Measurements from ENCODE around the gene HTR1B. TPM values are rescaled to one million over a fixed set of nuclear protein-coding genes. Genes with fewer than 3 reads are reported as not detected.

Gene HTR1B
- polyA plus RNA-seq, 1 donor from 2014 or later: not detected

- no peaks in the 10 kb centered on the region for H3K36me3 Mint-ChIP-seq
- peaks cover 0 to 3% (median 0%) of the 10 kb centered on the region in 3 donors for H3K9me3 Mint-ChIP-seq
- peak overlapping the region in 2 of 4 donors; percentile 20 to 37 for H3K4me3 Mint-ChIP-seq
- no peak overlapping the region for H3K27ac Mint-ChIP-seq
- peaks cover 44% of the 10 kb centered on the region for H3K27me3 Mint-ChIP-seq
- peaks cover 8 to 20% (median 15%) of the 10 kb centered on the region in 3 donors for H3K4me1 Mint-ChIP-seq
Observed at GRCh38 chr6:77463861-77464494, 687 bp upstream of the HTR1B start.

- Mint-ChIP-seq H3K27me3 (peaks cover 46% of the 10 kb centered on the region), H3K4me1 (peaks cover 8 to 20% (median 15%) of the 10 kb centered on the region in 3 donors), H3K4me3 (peak overlapping the region; percentile 37 to 85 (median 65)), H3K9me3 (peaks cover 0 to 3% (median 0%) of the 10 kb centered on the region in 3 donors), H3K27ac (peak overlapping the region in 1 of 3 donors; percentile 53), H3K36me3 (no peaks in the 10 kb centered on the region)
Observed at GRCh38 chr6:77462359-77463307, 658 bp downstream of the HTR1B start.

GRCh38 chr6:77461796-77462195, 1.5 kb downstream of the HTR1B start:
- H3K9me3 Mint-ChIP-seq: peaks cover 0 to 3% (median 0%) of the 10 kb centered on the region in 3 donors
- no peak overlapping the region for H3K4me3 Mint-ChIP-seq
- H3K27me3 Mint-ChIP-seq: peaks cover 45% of the 10 kb centered on the region
- H3K27ac Mint-ChIP-seq: no peak overlapping the region
- no peaks in the 10 kb centered on the region for H3K36me3 Mint-ChIP-seq
- peaks cover 8 to 20% (median 15%) of the 10 kb centered on the region in 3 donors for H3K4me1 Mint-ChIP-seq

GRCh38 chr6:77458421-77458820, 4.9 kb downstream of the HTR1B start:
- Mint-ChIP-seq H3K27me3 (peaks cover 26% of the 10 kb centered on the region), H3K36me3 (no peaks in the 10 kb centered on the region), H3K9me3 (peaks cover 0 to 3% (median 0%) of the 10 kb centered on the region in 3 donors), H3K4me1 (peaks cover 5 to 11% (median 6%) of the 10 kb centered on the region in 3 donors), H3K4me3 (no peak overlapping the region), H3K27ac (no peak overlapping the region)

GRCh38 chr6:77457720-77458349, 5.5 kb downstream of the HTR1B start:
- Mint-ChIP-seq H3K4me1 (peaks cover 3 to 8% (median 5%) of the 10 kb centered on the region in 3 donors), H3K27ac (no peak overlapping the region), H3K36me3 (no peaks in the 10 kb centered on the region), H3K4me3 (no peak overlapping the region), H3K9me3 (peaks cover 0 to 3% (median 0%) of the 10 kb centered on the region in 3 donors), H3K27me3 (peaks cover 21% of the 10 kb centered on the region)

- Mint-ChIP-seq H3K9me3 (no peaks in the 10 kb centered on the region), H3K4me3 (no peak overlapping the region), H3K27ac (no peak overlapping the region), H3K4me1 (no peaks in the 10 kb centered on the region), H3K36me3 (no peaks in the 10 kb centered on the region), H3K27me3 (peaks cover 9% of the 10 kb centered on the region)
Observed at GRCh38 chr6:77456531-77457248, 6.6 kb downstream of the HTR1B start.

GRCh38 chr6:77455271-77455670, 8.0 kb downstream of the HTR1B start:
- no peak overlapping the region for H3K27ac Mint-ChIP-seq
- H3K9me3 Mint-ChIP-seq: no peaks in the 10 kb centered on the region
- H3K27me3 Mint-ChIP-seq: peaks cover 6% of the 10 kb centered on the region
- H3K36me3 Mint-ChIP-seq: no peaks in the 10 kb centered on the region
- no peaks in the 10 kb centered on the region for H3K4me1 Mint-ChIP-seq
- H3K4me3 Mint-ChIP-seq: no peak overlapping the region

- Mint-ChIP-seq H3K4me3 (no peak overlapping the region), H3K27ac (no peak overlapping the region), H3K9me3 (no peaks in the 10 kb centered on the region), H3K36me3 (no peaks in the 10 kb centered on the region), H3K4me1 (no peaks in the 10 kb centered on the region), H3K27me3 (peaks cover 4% of the 10 kb centered on the region)
Observed at GRCh38 chr6:77454386-77454785, 8.9 kb downstream of the HTR1B start.

- no peak overlapping the region for H3K4me3 Mint-ChIP-seq
- no peaks in the 10 kb centered on the region for H3K9me3 Mint-ChIP-seq
- no peak overlapping the region for H3K27ac Mint-ChIP-seq
- H3K36me3 Mint-ChIP-seq: no peaks in the 10 kb centered on the region
- H3K27me3 Mint-ChIP-seq: peaks cover 1% of the 10 kb centered on the region
- no peaks in the 10 kb centered on the region for H3K4me1 Mint-ChIP-seq
Observed at GRCh38 chr6:77451466-77451865, 11.8 kb downstream of the HTR1B start.

- Mint-ChIP-seq H3K4me3 (no peak overlapping the region), H3K36me3 (no peaks in the 10 kb centered on the region), H3K4me1 (no peaks in the 10 kb centered on the region), H3K9me3 (no peaks in the 10 kb centered on the region), H3K27ac (no peak overlapping the region), H3K27me3 (peaks cover 1% of the 10 kb centered on the region)
Observed at GRCh38 chr6:77450924-77451323, 12.4 kb downstream of the HTR1B start.

- no peaks in the 10 kb centered on the region for H3K27me3 Mint-ChIP-seq
- H3K4me1 Mint-ChIP-seq: no peaks in the 10 kb centered on the region
- H3K4me3 Mint-ChIP-seq: no peak overlapping the region
- no peaks in the 10 kb centered on the region for H3K36me3 Mint-ChIP-seq
- no peak overlapping the region for H3K27ac Mint-ChIP-seq
- H3K9me3 Mint-ChIP-seq: no peaks in the 10 kb centered on the region
Observed at GRCh38 chr6:77448546-77448945, 14.7 kb downstream of the HTR1B start.

- H3K9me3 Mint-ChIP-seq: no peaks in the 10 kb centered on the region
- H3K27me3 Mint-ChIP-seq: no peaks in the 10 kb centered on the region
- H3K4me3 Mint-ChIP-seq: no peak overlapping the region
- no peaks in the 10 kb centered on the region for H3K36me3 Mint-ChIP-seq
- H3K27ac Mint-ChIP-seq: no peak overlapping the region
- no peaks in the 10 kb centered on the region for H3K4me1 Mint-ChIP-seq
Observed at GRCh38 chr6:77447254-77447653, 16.0 kb downstream of the HTR1B start.

- Mint-ChIP-seq H3K27me3 (no peaks in the 10 kb centered on the region), H3K27ac (no peak overlapping the region), H3K9me3 (peaks cover 0 to under 1% (median 0%) of the 10 kb centered on the region in 3 donors), H3K4me1 (no peaks in the 10 kb centered on the region), H3K36me3 (no peaks in the 10 kb centered on the region), H3K4me3 (no peak overlapping the region)
Observed at GRCh38 chr6:77446249-77446648, 17.0 kb downstream of the HTR1B start.

GRCh38 chr6:77445214-77445613, 18.1 kb downstream of the HTR1B start:
- no peak overlapping the region for H3K4me3 Mint-ChIP-seq
- no peaks in the 10 kb centered on the region for H3K36me3 Mint-ChIP-seq
- H3K4me1 Mint-ChIP-seq: no peaks in the 10 kb centered on the region
- H3K9me3 Mint-ChIP-seq: peaks cover 0 to 2% (median 0%) of the 10 kb centered on the region in 3 donors
- no peak overlapping the region for H3K27ac Mint-ChIP-seq
- no peaks in the 10 kb centered on the region for H3K27me3 Mint-ChIP-seq

Measured in IgD-negative memory B cell (primary cell).